Neural progenitor cell (in vitro differentiated cells): ENCODE results near the gene NOM1.

Source experiments
- CTCF ChIP-seq: fragments of 200-600 bp; sonication (generic); IDR thresholded peaks from 2 replicates; pipeline ENCODE4 v1.5.1; 2017; ENCODE audit warnings: antibody characterized with exemption, mild to moderate bottlenecking
- EZH2 ChIP-seq: fragments of 200-600 bp; sonication (generic); IDR thresholded peaks from 2 replicates; pipeline ENCODE4 v1.6.1; 2017; ENCODE audit warnings: antibody characterized with exemption, mild to moderate bottlenecking, moderate library complexity
- EZH2phosphoT487 ChIP-seq: fragments of 200-600 bp; sonication (generic); IDR thresholded peaks from 2 replicates; pipeline ENCODE4 v1.6.1; 2017; ENCODE audit warnings: antibody characterized with exemption

- TF ChIP-seq CTCF = peak; percentile 70
- no peak for TF ChIP-seq EZH2
- no peak for TF ChIP-seq EZH2phosphoT487
These were observed at the start of gene NOM1 for GRCh38 chr7:156949541-156950380.
